ENCODE results near the gene CDC42BPB.

The CDC42BPB gene

DNA sequence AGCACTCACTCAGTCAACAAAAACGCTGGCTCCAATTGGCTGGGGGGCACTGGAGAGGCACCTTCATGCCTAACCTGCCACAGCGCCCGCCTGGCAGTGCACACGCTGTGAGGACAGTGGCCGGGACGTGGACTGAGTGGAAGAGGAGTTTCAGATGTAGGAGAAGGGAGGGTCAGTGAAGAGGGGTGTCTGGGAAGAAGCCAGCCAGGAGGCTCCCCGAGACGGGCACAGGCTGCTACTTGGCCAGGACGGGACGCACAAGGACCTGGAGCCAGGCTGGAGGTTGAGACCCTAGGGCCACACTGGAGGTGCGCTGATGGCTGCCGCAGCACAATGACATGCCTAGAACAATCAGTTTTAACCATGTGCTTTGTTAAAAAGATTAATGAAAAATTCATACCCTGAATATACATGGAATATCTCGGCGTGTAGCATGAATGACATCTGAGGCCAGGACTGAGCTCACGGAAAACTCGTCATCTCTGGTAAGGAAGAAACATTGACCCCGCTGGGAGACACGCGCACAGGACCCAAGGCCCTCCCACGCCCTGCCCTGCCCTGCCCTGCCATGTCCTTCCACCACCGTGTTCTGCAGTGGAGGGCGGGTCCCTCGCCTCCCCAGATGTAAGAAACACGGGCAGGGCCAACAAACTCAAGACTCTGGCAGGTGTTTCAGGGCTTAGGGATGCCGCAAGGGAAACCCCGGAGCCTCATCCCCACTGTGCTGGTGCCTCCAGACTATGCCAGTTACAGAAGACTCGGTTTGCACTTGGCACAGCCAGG, 109.8 kb downstream of the CDC42BPB start:
- H3K27ac ChIP-seq: no peak overlapping the region
- H3K4me3 ChIP-seq (ENCODE audit: low read depth, low read length): no peak overlapping the region
- H3K79me2 ChIP-seq: no peaks in the 10 kb centered on the region
- TF ChIP-seq, protein P1, sequence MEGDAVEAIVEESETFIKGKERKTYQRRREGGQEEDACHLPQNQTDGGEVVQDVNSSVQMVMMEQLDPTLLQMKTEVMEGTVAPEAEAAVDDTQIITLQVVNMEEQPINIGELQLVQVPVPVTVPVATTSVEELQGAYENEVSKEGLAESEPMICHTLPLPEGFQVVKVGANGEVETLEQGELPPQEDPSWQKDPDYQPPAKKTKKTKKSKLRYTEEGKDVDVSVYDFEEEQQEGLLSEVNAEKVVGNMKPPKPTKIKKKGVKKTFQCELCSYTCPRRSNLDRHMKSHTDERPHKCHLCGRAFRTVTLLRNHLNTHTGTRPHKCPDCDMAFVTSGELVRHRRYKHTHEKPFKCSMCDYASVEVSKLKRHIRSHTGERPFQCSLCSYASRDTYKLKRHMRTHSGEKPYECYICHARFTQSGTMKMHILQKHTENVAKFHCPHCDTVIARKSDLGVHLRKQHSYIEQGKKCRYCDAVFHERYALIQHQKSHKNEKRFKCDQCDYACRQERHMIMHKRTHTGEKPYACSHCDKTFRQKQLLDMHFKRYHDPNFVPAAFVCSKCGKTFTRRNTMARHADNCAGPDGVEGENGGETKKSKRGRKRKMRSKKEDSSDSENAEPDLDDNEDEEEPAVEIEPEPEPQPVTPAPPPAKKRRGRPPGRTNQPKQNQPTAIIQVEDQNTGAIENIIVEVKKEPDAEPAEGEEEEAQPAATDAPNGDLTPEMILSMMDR (IDR thresholded peaks at IDR 0.05): no peak
- no peak overlapping the region for H2AFZ ChIP-seq
- H3K27me3 ChIP-seq (ENCODE audit: control insufficient read depth, insufficient read depth, low read length): no peaks in the 10 kb centered on the region
- no peak overlapping the region for H3K9ac ChIP-seq
- H3K9me3 ChIP-seq (ENCODE audit: control insufficient read depth, low read length): no peaks in the 10 kb centered on the region
- no peaks in the 10 kb centered on the region for H3K36me3 ChIP-seq (ENCODE audit: control insufficient read depth, insufficient read depth, low read length)
- H3K4me2 ChIP-seq (ENCODE audit: low read length): no peak overlapping the region
- H3K4me1 ChIP-seq: no peaks in the 10 kb centered on the region

DNA sequence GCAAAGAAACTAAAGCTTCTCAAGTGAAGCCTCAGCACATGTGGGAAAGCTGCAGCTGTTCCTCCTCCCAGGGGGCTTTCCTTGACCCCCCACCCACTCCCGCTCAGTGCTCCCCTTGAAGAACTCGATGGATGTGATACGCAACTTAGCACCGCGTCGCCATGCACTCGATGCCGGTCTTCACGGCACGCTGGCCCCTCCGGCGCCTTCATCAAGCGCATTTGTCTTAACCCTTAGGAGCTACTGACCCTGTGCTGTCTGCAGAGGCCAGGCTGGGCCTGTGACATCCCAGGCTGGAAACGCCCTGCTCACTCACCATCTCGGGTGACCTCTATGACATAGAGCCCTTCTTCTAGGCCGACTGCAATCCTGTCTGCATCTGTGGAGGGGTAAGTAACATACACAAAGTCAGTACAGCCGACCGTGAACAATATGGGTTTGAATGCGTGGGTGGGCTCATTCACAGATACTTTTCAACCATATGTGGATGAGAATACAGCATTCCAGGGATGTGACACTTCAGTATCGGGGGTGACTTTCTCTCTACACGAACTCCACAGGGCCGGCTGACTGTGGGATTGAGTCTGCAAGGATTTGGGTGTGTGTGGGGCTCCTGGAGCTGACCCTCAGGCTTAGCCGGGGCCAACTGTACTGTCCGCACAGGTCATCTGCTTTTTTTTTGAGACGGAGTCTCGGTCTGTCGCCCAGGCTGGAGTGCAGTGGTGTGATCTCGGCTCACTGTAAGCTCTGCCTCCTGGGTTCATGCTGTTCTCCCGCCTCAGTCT, 111.8 kb downstream of the CDC42BPB start:
- Histone ChIP-seq H3K27ac (no peak overlapping the region), H3K79me2 (no peaks in the 10 kb centered on the region), H3K4me1 (no peaks in the 10 kb centered on the region), H3K4me3 (ENCODE audit: low read depth, low read length) (no peak overlapping the region), H3K4me2 (ENCODE audit: low read length) (no peak overlapping the region), H3K9me3 (ENCODE audit: control insufficient read depth, low read length) (no peaks in the 10 kb centered on the region), H3K36me3 (ENCODE audit: control insufficient read depth, insufficient read depth, low read length) (no peaks in the 10 kb centered on the region), H3K27me3 (ENCODE audit: control insufficient read depth, insufficient read depth, low read length) (no peaks in the 10 kb centered on the region), H2AFZ (no peak overlapping the region), H3K9ac (no peak overlapping the region)
- TF ChIP-seq, protein P1 (IDR thresholded peaks at IDR 0.05): no peak

DNA sequence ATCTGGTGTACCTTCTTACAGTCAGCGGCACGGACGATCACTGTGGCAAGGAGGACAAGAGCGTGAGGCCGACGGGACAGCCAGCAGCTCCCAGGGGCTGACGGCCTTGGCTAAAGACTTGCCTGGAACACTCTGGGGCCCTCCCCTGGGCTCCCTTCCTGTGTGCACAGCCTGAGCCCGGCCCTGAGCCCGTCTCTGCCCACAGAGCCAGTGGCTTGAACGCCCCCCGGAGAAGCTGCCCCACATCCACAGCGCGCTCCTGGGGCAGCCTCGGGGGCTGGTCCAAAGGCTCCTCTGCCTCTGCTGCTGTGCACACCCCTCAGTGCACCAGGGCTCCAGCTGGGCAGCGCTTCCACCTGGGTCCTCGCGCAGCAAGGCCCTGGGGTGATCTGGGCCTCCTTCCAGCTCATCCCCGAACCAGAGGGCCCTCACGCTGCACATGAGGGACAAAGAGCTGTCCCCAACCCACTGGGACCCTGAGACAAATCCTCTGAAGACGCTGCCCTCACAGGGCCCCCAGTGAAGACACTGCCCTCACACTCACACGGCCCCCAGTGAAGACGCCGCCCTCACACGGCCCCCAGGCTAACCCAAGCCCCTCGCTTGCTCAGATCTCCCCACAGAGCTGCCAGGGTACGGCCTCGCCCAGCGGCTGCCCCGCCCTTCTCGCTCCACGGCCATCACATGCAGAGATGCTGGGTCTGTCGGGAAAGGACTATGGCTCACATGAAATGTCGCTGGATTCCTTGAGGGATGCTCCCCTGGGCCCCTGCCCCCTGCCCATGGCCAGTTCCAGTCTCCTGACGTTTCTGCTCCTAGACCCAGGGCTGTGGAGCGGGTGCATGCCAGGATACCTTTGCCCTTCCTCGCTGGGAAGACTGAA, 112.7 kb downstream of the CDC42BPB start:
- H3K4me1 ChIP-seq: no peaks in the 10 kb centered on the region
- H3K27ac ChIP-seq: no peak overlapping the region
- H2AFZ ChIP-seq: no peak overlapping the region
- H3K4me2 ChIP-seq (ENCODE audit: low read length): no peak overlapping the region
- H3K79me2 ChIP-seq: no peaks in the 10 kb centered on the region
- TF ChIP-seq, protein P1 (IDR thresholded peaks at IDR 0.05): no peak
- H3K4me3 ChIP-seq (ENCODE audit: low read depth, low read length): no peak overlapping the region
- no peak overlapping the region for H3K9ac ChIP-seq
- H3K36me3 ChIP-seq (ENCODE audit: control insufficient read depth, insufficient read depth, low read length): no peaks in the 10 kb centered on the region
- H3K9me3 ChIP-seq (ENCODE audit: control insufficient read depth, low read length): no peaks in the 10 kb centered on the region
- H3K27me3 ChIP-seq (ENCODE audit: control insufficient read depth, insufficient read depth, low read length): no peaks in the 10 kb centered on the region

DNA sequence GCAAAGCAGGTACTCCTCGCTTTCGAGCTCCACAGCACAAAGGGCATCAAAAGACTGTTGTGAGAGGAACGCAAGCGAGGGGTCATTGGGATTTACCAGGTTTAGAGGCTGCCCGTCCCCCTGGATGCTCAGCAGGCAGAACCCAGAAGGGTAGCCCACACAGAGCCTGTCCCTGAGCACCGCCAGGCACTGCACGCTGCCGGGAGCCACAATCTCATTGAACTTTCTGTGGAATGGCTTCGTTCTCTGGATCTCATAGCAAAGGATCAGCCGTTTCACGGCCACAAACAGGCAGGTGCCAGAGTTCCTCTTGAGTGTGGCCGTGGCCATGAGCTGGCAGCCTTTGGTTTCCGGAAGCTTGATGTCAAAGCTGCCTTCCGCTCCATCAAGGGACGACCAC, 113.4 kb downstream of the CDC42BPB start:
- Histone ChIP-seq H3K9me3 (ENCODE audit: control insufficient read depth, low read length) (no peaks in the 10 kb centered on the region), H3K9ac (no peak overlapping the region), H3K4me2 (ENCODE audit: low read length) (no peak overlapping the region), H3K4me3 (ENCODE audit: low read depth, low read length) (no peak overlapping the region), H3K27ac (no peak overlapping the region), H3K4me1 (no peaks in the 10 kb centered on the region), H2AFZ (no peak overlapping the region), H3K79me2 (no peaks in the 10 kb centered on the region), H3K36me3 (ENCODE audit: control insufficient read depth, insufficient read depth, low read length) (no peaks in the 10 kb centered on the region), H3K27me3 (ENCODE audit: control insufficient read depth, insufficient read depth, low read length) (no peaks in the 10 kb centered on the region)
- TF ChIP-seq, protein P1 (IDR thresholded peaks at IDR 0.05): no peak

All from parathyroid adenoma (tissue), 2 donors.